GM12875 (cell line): ENCODE measurements around the gene HIF1A.

Experiments used
- H3K4me3 ChIP-seq: one replicate; pipeline ENCODE4 v1.5.1; 2011; ENCODE audit warnings: low read depth, low read length, control low read depth
- TF ChIP-seq, protein P1 (sequence below): IDR thresholded peaks from 2 replicates; pipeline ENCODE4 v1.5.1; 2011; ENCODE audit warnings: low read depth, mild to moderate bottlenecking, control low read depth, inconsistent platforms, low read length, moderate library complexity, borderline replicate concordance; ENCODE audit not compliant: insufficient read depth

HIF1A gene

GRCh38 chr14:61698206-61698980 is 3.1 kb downstream of the HIF1A start:
- H3K4me3 ChIP-seq, result peak overlapping the region; percentile 34
- TF ChIP-seq, protein P1, sequence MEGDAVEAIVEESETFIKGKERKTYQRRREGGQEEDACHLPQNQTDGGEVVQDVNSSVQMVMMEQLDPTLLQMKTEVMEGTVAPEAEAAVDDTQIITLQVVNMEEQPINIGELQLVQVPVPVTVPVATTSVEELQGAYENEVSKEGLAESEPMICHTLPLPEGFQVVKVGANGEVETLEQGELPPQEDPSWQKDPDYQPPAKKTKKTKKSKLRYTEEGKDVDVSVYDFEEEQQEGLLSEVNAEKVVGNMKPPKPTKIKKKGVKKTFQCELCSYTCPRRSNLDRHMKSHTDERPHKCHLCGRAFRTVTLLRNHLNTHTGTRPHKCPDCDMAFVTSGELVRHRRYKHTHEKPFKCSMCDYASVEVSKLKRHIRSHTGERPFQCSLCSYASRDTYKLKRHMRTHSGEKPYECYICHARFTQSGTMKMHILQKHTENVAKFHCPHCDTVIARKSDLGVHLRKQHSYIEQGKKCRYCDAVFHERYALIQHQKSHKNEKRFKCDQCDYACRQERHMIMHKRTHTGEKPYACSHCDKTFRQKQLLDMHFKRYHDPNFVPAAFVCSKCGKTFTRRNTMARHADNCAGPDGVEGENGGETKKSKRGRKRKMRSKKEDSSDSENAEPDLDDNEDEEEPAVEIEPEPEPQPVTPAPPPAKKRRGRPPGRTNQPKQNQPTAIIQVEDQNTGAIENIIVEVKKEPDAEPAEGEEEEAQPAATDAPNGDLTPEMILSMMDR, result no peak

GRCh38 chr14:61699027-61699426 is 3.7 kb downstream of the HIF1A start:
- H3K4me3 ChIP-seq, result peak overlapping the region; percentile 34
- TF ChIP-seq, protein P1, result no peak

GRCh38 chr14:61700104-61700886 is 5.0 kb downstream of the HIF1A start:
- TF ChIP-seq, protein P1, result no peak
- H3K4me3 ChIP-seq, result no peak overlapping the region

DNA sequence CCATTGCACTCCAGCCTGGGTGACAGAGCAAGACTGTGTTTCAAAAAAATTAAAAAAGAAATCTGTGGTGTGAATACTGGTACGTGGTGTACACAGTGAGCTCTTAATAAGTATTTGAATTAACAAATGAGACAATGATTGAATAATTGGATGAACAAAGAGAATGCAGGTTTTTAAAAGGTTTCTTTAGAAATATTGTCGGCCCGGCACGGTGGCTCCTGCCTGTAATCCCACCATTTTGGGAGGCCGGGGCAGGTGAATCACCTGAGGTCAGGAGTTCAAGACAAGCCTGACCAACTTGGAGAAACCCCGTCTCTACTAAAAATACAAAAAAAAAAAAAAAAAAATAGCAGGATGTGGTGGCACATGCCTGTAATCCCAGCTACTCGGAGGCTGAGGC is 6.6 kb downstream of the HIF1A start:
- H3K4me3 ChIP-seq, result no peak overlapping the region
- TF ChIP-seq, protein P1, result no peak

DNA sequence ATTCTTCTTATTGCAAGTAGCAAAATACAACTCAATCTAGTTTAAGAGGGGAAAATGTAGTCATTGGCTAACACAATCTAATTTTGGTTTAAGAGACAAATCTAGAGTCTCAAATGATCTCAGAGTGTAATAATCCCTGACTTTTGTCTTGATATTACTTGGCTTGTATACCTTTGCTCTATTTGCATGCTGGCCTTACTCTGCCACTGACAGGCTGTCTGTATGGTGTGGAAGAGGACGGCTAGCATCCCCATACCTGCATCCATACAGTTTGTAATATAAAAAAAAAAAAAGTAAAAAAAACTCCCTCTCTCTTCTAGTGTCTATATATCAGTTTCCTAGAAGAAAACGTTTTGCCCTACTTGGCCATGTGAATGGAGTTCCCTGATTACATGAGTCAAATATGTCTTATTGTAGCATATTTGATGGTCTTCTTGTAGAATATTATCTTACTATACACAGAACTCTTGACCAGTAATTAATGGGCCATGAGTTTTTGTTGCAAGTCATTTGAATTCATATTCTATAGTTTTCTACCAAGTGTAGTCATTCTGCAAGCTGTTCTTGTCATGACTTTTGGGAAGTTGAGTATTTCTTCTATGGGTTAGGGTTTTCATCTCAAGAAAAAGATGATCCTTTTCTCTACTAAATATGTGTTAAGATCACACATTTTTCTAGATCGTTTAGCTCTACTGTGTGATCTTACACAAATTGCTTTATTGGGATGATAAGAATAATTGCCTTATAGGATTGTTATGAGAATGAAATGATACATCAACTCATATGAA is 8.2 kb downstream of the HIF1A start:
- TF ChIP-seq, protein P1, result no peak
- H3K4me3 ChIP-seq, result no peak overlapping the region

- TF ChIP-seq, protein P1, result no peak
- H3K4me3 ChIP-seq, result no peak overlapping the region
Measured at GRCh38 chr14:61704554-61704953, 9.2 kb downstream of the HIF1A start.
